GM12801 (cell line): ENCODE data around the gene CORIN.

Experiments used
- CTCF ChIP-seq: IDR thresholded peaks from one replicate; pipeline ENCODE4 v1.5.1; 2011; ENCODE audit warnings: control low read depth; ENCODE audit not compliant: insufficient read length; ENCODE audit errors: extremely low read depth

Gene CORIN

GRCh38 chr4:47711183-47711582 is 126.7 kb downstream of the CORIN start:
- TF ChIP-seq CTCF = no peak

- no peak for TF ChIP-seq CTCF
Observed at GRCh38 chr4:47705326-47705981, 132.4 kb downstream of the CORIN start.

- no peak for TF ChIP-seq CTCF
Observed at GRCh38 chr4:47704693-47705325, 133.1 kb downstream of the CORIN start.

- no peak for TF ChIP-seq CTCF
Observed at GRCh38 chr4:47703956-47704355, 133.9 kb downstream of the CORIN start.

- TF ChIP-seq CTCF = no peak
Observed at GRCh38 chr4:47703008-47703407, 134.9 kb downstream of the CORIN start.

- TF ChIP-seq CTCF = no peak
Observed at GRCh38 chr4:47701286-47701685, 136.6 kb downstream of the CORIN start.

GRCh38 chr4:47698837-47699236 is 139.0 kb downstream of the CORIN start:
- no peak for TF ChIP-seq CTCF
